GM19463 (cell line): ENCODE results near the gene MARCKSL1.
"Not testable (repeated sequence)": the region's sequence is repeated elsewhere in the genome, so short reads cannot be mapped to it uniquely, and the experiment has no call there.

Experiments
- ATAC-seq: cut with Tn5 transposase; IDR thresholded peaks from one replicate; pipeline ENCODE4 v1.9.1; 2021; ENCODE audit warnings: mild to moderate bottlenecking, moderate library complexity; ENCODE audit not compliant: unreplicated experiment

The MARCKSL1 gene

GRCh38 chr1:32335790-32336590 lies at the start of gene MARCKSL1:
MARCKSL1 (minus strand) TSS chr1:32336233; CDS start chr1:32336033, 200 bp downstream.
- ATAC-seq, result peak; percentile 29

GRCh38 chr1:32380057-32380456 lies 44.0 kb upstream of the MARCKSL1 start:
- no peak for ATAC-seq

- no peak for ATAC-seq
These were observed 41.6 kb upstream of the MARCKSL1 start for GRCh38 chr1:32377541-32378220.

GRCh38 chr1:32376199-32376598 lies 40.2 kb upstream of the MARCKSL1 start:
- no peak for ATAC-seq

GRCh38 chr1:32373996-32374592 lies 38.1 kb upstream of the MARCKSL1 start:
- no peak for ATAC-seq

- ATAC-seq, result no peak
These were observed 36.2 kb upstream of the MARCKSL1 start for GRCh38 chr1:32372149-32372756.

- no peak for ATAC-seq
These were observed 32.0 kb upstream of the MARCKSL1 start for GRCh38 chr1:32367912-32368635.

- no peak for ATAC-seq
These were observed 29.4 kb upstream of the MARCKSL1 start for GRCh38 chr1:32365445-32365844.

- ATAC-seq, result no peak
These were observed 28.8 kb upstream of the MARCKSL1 start for GRCh38 chr1:32364836-32365235.

- no peak for ATAC-seq
These were observed 27.7 kb upstream of the MARCKSL1 start for GRCh38 chr1:32363713-32364112.

GRCh38 chr1:32362474-32363313 lies 26.7 kb upstream of the MARCKSL1 start, which contains the start of the genes FAM229A and TSSK3:
FAM229A (minus strand) TSS chr1:32362485; CDS start chr1:32362091, 394 bp downstream.
TSSK3 (plus strand) TSS chr1:32362539; CDS start chr1:32362702, 163 bp downstream.
- ATAC-seq, result no peak

GRCh38 chr1:32361674-32362473 lies 25.8 kb upstream of the MARCKSL1 start:
- no peak for ATAC-seq

- no peak for ATAC-seq
These were observed 25.3 kb upstream of the MARCKSL1 start for GRCh38 chr1:32361308-32361673.

GRCh38 chr1:32358435-32358834 lies 22.4 kb upstream of the MARCKSL1 start:
- ATAC-seq, result no peak

GRCh38 chr1:32357614-32358013 lies 21.6 kb upstream of the MARCKSL1 start:
- no peak for ATAC-seq

GRCh38 chr1:32356478-32356877 lies 20.4 kb upstream of the MARCKSL1 start:
- no peak for ATAC-seq

GRCh38 chr1:32355778-32356177 lies 19.7 kb upstream of the MARCKSL1 start:
- not testable (repeated sequence) for ATAC-seq

GRCh38 chr1:32353886-32354570 lies 18.0 kb upstream of the MARCKSL1 start:
- no peak for ATAC-seq
